Suppressor macrophage treated with lipopolysaccharide for 4 hours (primary cell): ENCODE measurements around the gene RTL1.

Source experiments
- DNase-seq: peaks from one replicate; pipeline ENCODE4 v3.0.0-alpha.2; 2020

The RTL1 gene

DNA sequence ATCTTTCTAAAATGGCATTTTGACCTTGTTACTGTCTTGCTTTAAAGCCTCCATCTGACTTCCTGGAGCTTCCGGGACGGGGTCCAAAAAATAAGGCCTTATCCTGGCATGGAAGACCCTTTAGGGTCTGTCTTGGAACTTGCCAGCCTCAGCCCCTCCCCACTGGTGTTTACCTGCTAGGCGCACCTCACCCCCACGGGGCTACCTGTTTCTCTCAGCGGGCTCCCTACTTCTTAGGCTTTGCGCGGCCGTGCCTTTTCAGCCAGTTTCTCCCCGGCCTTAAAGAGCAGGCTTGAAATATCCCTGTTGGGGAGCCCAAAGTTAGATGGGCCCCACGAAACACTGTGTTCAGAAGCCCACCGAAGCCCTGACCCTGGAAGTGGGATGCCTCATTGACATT lies 5.1 kb downstream of the RTL1 start:
- no peak for DNase-seq

DNA sequence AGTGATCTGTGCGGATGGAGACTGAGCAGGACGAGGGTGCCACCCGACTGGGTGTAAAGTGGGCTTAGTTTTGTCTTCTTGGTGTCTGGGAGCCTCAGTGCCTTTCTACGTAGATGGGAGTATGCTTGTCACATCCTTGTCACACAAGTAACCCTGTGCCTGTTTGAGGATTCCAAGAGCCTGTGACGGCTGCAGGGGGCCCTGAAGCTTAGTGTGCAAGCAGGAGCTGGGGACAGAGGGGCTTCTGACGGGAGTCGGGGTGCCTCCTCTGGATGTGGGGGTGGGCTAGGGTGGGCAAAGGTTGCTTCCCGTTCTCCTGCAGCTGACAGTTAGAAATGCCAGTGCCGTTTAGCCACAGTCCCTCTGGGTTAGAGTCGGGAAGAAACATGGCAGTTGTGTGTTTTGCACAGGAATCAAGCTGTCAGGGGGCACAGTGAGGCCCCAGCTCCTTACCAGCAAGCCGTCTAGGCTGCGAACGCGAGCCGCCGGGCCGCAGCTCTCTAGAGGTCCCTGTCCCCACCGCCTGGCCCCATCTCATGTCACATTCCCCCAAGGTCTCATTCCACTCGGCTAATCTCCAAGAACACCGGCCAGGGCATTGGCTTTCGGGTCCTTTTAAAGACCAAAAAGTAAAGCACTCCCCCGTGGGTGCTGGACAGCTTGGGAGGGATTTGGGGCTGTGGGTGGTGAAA lies 7.0 kb downstream of the RTL1 start:
- no peak for DNase-seq

GRCh38 chr14:100895411-100895810 lies 8.1 kb downstream of the RTL1 start:
- no peak for DNase-seq

- no peak for DNase-seq
Measured at GRCh38 chr14:100894416-100894815, 9.1 kb downstream of the RTL1 start.

DNA sequence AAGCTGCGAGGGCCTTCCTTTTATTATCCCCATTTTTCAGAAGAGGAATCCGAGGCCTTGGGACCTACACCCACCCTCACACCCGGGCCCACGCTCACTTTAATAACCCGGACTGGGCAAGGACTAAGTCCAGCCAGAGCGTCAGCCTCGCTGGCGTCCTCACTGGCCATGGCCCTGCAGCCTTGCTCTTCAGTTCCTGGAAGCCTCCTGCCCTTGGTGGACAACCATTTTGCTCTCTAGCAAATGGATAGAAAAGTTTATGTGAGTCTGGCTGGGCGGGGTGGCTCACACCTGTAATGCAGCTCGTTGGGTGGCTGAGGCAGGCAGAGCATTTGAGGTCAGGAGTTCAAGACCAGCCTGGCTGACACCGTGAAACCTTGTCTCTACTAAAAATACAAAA lies 9.8 kb downstream of the RTL1 start:
- DNase-seq: no peak

DNA sequence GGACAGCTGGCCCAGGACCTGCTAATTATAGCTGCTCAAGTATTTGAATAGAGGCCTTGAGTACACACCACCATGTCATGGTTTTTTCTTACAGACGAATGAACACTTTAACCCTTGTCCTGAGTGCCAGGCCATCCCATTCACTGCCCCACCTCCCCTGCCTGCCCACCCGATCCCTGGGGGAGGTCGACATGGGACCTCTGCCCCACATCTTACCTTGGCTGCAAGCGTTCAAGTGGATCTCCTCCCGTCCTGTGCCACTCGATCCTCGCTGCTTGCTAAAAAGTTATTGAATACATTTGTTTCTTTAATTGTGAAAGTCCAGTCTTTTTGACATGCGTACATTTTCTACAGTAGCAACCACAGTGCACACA lies 10.3 kb downstream of the RTL1 start:
- no peak for DNase-seq

GRCh38 chr14:100892496-100893227 lies 10.9 kb downstream of the RTL1 start:
- no peak for DNase-seq

DNA sequence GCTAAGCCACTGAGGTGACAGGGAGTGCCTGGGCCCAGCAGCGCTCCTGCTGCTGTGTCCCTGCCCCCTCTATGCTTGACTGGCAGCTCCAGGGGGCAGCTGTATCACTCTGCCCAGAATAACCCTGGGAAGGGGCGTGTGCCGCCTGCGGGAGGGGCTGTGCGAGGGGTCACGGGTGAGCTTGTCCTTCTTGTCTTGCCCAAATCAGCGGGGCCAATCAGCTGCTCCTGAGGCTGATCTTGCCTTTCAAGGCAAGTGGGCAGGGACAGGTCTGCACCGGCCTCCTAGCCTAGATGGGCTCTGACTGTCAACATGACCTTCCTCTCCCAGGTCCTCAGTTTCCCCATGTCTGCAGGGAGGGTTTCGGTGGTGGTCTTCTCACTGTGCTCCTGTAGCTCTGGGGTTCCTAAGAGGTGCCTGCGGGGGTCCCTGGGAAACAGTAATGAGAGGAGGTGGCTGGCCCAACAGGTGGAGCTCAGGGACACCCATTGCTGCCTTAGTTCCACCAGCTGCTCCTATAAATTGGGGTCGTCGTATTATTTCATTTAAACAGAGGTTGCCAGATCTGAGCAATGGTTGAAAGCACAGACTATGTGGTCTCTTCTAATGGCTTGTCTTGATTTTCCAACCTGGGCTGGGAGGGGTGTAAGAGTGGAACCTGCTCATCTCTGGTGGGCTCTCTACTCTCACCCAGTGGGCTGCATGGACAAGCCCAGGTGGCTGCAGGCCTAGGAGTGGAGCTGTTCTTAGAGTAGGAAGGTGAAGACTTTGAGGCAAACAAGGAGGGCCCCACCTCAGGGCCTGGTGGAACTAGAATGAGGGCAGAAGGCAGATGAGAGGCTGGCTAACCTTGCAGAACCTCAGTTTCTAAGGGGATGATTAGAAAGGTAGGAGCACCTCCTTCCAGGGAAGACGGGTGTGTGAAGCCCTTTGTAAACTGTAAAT lies 11.7 kb downstream of the RTL1 start:
- DNase-seq: no peak

- no peak for DNase-seq
Measured at GRCh38 chr14:100891051-100891450, 12.5 kb downstream of the RTL1 start.

DNA sequence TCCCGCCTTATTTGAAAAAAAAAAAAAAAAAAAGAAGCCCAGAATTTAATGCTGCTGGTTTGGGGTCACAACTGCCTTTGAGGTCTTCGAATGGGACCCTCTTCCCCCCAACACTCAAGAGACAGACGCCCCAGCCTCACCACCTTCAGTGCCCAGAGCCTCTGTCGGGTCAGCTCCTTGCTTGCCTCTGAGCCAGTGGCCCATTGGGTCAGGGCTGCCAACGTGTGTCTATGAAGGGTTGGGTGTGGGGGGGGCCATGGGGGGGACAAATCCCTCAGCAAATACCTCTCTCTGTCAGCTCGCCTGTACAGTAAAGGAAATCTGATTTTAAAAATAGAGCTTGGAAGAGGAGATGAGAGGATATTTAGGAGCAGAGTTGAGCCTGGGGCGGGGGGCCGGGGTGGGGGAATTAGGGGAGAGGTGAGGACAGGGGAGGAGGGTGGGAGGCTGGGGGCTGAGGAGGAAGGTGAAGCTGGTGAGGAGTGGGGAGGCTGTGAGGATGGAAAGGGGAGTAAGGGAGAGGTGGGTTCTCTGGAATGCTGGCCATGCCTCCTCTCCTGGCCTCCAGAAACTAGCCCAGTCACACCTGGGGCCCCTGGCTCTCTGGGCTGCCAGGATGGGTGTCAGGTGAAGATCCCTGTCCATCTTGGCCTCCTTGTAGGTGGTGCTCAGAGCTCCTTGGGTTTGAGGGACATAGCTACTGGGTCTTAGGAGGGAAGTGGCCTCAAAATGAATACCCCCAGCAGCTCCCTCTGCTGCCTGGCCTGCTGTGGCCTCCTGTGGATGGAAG lies 13.3 kb downstream of the RTL1 start:
- no peak for DNase-seq

- DNase-seq: no peak
Measured at GRCh38 chr14:100889641-100890040, 13.9 kb downstream of the RTL1 start.

DNA sequence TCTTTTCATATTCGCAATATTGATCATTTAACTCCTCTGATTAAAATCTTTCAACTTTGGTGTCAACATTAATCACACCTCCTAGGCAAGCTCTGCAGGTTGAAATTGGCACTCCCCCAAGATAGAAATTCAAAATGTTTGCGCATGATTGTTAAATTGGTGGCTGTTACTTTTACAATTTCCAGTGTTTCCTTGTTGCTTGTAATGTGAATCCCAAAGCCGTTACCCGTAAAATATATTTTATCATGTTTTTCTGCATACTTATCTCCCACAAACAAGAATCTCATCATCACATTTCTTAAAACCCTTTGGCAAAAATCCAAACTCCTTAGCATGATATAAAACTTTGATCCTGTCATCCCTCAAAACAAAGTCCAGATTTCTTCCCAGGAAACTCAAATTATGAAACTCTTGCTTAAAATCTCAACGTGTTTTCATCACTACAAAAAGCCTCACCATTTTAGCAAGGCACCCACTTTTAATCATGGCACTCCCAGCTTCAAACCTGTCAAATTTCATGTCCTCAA lies 14.7 kb downstream of the RTL1 start:
- no peak for DNase-seq

GRCh38 chr14:100887728-100888335 lies 15.7 kb downstream of the RTL1 start:
- no peak for DNase-seq

DNA sequence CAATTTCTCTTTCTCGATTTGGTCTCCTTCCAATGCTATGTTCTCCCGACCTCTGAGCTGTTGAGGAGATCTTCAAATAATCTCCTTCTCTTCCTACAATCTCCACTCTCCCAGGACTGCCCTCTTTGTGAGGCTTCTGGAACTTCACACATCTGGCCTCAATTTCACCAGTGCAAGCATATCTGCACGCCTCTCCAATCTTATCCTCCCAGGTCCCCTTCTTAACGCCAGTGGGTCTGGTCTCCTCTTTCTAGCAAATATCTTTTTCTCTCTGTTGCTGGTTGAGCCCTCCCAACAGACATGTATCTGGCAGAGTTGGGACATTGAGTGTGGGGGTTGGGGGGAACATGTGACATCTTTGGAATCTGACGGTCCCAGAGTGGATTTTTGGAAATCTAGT lies 17.9 kb downstream of the RTL1 start:
- DNase-seq: no peak

- no peak for DNase-seq
Measured at GRCh38 chr14:100885196-100885595, 18.3 kb downstream of the RTL1 start.

DNA sequence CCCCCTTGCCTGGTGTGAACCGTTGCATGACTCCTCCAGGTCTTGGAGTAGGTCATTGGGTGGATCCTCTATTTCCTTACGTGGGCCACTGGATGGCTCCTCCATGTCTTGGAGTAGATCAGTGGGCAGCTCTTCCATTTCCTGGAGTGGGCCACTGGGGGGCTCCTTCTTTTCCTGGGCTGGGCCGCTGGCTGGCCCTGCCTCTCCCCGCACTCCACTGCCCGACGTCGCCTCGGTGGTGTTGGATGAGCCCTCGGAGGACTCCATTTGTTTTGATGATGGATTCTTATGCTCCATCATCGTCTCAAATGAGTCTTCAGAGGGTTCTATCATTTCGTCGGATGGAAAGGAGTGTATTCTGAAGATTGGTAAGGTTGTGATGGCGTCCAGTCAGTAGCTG lies 19.1 kb downstream of the RTL1 start:
- no peak for DNase-seq

DNA sequence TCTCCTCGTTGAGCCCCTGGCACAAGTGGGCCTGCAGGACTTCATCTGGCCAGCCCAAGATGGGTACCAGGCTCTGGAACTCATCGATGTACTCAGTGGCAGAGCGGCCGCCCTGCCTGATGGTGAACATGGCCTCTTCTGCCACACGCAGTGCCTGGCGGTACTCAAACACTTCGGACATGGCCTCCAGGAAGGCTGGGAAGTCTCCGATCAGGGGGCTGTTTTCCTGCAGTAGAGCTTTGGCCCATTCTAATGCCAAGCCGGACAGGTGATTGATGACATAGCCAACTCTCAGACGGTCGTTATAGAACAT lies 19.8 kb downstream of the RTL1 start:
- DNase-seq: no peak

GRCh38 chr14:100882991-100883788 lies 20.3 kb downstream of the RTL1 start:
- no peak for DNase-seq

DNA sequence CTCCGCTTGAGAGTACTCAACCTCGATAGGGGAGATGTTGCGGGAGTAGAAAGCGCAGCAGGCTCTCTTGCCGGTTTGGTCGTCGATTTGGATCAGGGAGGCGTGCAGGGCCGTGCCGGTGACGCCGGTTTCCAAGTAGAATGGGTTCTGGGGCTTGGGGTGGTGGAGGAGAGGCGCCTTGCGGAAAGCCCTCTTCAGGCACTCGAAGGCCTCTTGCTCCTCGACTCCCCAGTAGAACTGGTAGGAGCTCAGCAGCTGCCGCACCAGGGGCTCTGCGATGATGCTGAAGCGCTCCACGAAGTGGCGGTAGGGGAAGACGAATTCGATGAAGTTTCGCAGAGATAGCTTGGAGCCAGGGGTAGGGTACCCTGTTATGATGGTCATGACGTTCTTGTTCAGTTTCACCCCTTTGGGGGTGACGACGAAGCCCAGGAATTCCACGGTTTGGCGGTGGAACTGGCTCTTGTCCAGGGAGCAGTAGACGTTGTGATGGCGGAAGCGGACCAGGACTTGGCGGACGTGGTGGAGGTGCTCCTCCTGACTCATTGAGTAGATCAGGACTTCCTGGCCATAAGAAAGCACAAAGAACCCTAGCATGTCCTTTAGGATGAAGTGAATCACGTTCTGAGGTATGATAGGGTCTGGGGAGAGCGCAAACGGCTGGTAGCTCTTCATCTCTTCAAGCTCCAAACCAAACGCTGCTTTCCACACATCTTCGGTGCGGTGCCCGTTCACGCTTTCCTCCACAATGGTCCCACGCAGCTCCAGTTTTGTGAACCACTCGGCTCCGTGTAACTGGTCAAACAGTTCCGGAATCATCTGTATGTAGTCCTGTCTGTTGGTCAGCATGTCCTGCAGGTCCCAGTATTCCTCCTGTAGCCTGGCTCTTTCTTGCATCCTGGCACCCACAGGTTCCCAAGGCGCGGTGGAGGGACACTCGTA lies 21.2 kb downstream of the RTL1 start:
- DNase-seq: no peak
